SK-N-SH (cell line): ENCODE measurements around the gene ATF6. TPM values are rescaled to one million over a fixed set of nuclear protein-coding genes. Genes with fewer than 3 reads are reported as not detected.

Experiments used
- CTCF ChIA-PET: fragments of 300-600, 350-600 bp; formaldehyde crosslinking; extraction: SDS; loops from one replicate; lab custom pipeline; 2021; lab: Yijun Ruan, JAX
- POLR2A ChIA-PET: fragments of 350-600 bp; sonication (Branson Sonifier 250); formaldehyde crosslinking; extraction: SDS; loops from one replicate; lab custom pipeline; 2020; ENCODE audit warnings: antibody characterized with exemption, inconsistent platforms; lab: Yijun Ruan, JAX
- DNase-seq: peaks from one replicate; pipeline ENCODE4 v3.0.0; 2012
- H2AFZ ChIP-seq: fragments of 200-600 bp; sonication (generic); 2 replicates; pipeline ENCODE4 v1.8.1; 2016; ENCODE audit warnings: antibody characterized with exemption, mild to moderate bottlenecking, low read depth
- H3F3A ChIP-seq: fragments of 200-600 bp; sonication (generic); replicated peaks from 2 replicates; pipeline ENCODE3; 2016; ENCODE audit warnings: antibody characterized with exemption, mild to moderate bottlenecking; ENCODE audit not compliant: insufficient read depth
- H3K27ac ChIP-seq, 2 experiments: fragments of 200-500 bp in 1 of 2; fragments of 200-600 bp in 1 of 2; sonication (Bioruptor generic) in 1 of 2; sonication (generic), shearing (Covaris generic) in 1 of 2; 2 replicates each; pipeline versions ENCODE4 v1.5.1 to v1.6.1; 2014 to 2016; ENCODE audit warnings: low read depth in 2 of 2, inconsistent platforms in 1 of 2, low read length in 1 of 2, mild to moderate bottlenecking in 1 of 2, mixed read lengths in 1 of 2
- H3K27me3 ChIP-seq: fragments of 200-600 bp; sonication (generic), shearing (Covaris generic); 2 replicates; pipeline ENCODE4 v1.6.1; 2016; ENCODE audit warnings: mixed run types; ENCODE audit not compliant: insufficient read depth
- H3K36me3 ChIP-seq, 2 experiments: fragments of 200-500 bp in 1 of 2; fragments of 200-600 bp in 1 of 2; sonication (Bioruptor generic) in 1 of 2; sonication (generic) in 1 of 2; replicated peaks in 1 of 2; 2 replicates each; pipeline versions ENCODE3 to v1.5.1; 2014 to 2016; ENCODE audit warnings: low read length in 1 of 2, mild to moderate bottlenecking in 1 of 2; ENCODE audit not compliant: insufficient read depth in 2 of 2, control insufficient read depth in 1 of 2
- H3K4me1 ChIP-seq, 2 experiments: fragments of 200-500 bp in 1 of 2; fragments of 200-600 bp in 1 of 2; sonication (Bioruptor generic) in 1 of 2; sonication (generic), shearing (Covaris generic) in 1 of 2; 2 replicates each; pipeline versions ENCODE4 v1.5.1 to v1.6.1; 2014 to 2016; ENCODE audit warnings: low read depth in 1 of 2, low read length in 1 of 2, mixed run types in 1 of 2; ENCODE audit not compliant: insufficient read depth in 2 of 2, control insufficient read depth in 1 of 2
- H3K4me2 ChIP-seq: fragments of 200-600 bp; sonication (generic), shearing (Covaris generic); 2 replicates; pipeline ENCODE4 v1.6.1; 2017; ENCODE audit warnings: mixed run types
- H3K4me3 ChIP-seq, 2 experiments: fragments of 200-500 bp in 1 of 2; fragments of 200-600 bp in 1 of 2; sonication (Bioruptor generic) in 1 of 2; sonication (generic), shearing (Covaris generic) in 1 of 2; 2 replicates each; pipeline versions ENCODE4 v1.5.1 to v1.8.1; 2014 to 2016; ENCODE audit warnings: low read depth in 2 of 2, inconsistent platforms in 1 of 2, low read length in 1 of 2, mild to moderate bottlenecking in 1 of 2, mixed read lengths in 1 of 2, moderate library complexity in 1 of 2
- H3K79me2 ChIP-seq: fragments of 200-600 bp; sonication (generic); 2 replicates; pipeline ENCODE4 v1.8.1; 2017; ENCODE audit warnings: mild to moderate bottlenecking; ENCODE audit not compliant: insufficient read depth
- H3K9ac ChIP-seq: fragments of 200-600 bp; sonication (generic); 2 replicates; pipeline ENCODE4 v1.6.1; 2017; ENCODE audit warnings: mixed run types
- H3K9me2 ChIP-seq: fragments of 200-600 bp; sonication (generic); 2 replicates; pipeline ENCODE4 v1.6.1; 2017; ENCODE audit warnings: mixed run types
- H3K9me3 ChIP-seq: fragments of 200-600 bp; sonication (generic); 2 replicates; pipeline ENCODE4 v1.6.1; 2017; ENCODE audit warnings: mixed run types, mild to moderate bottlenecking, moderate library complexity
- H4K20me1 ChIP-seq: fragments of 200-600 bp; sonication (generic); 2 replicates; pipeline ENCODE4 v1.6.1; 2017; ENCODE audit warnings: mild to moderate bottlenecking, mixed run types; ENCODE audit not compliant: insufficient read depth
- CHD2 ChIP-seq: fragments of 150-350 bp; IDR thresholded peaks from 2 replicates; pipeline ENCODE4 v1.6.1; 2018; ENCODE audit warnings: low read length; ENCODE audit not compliant: partially characterized antibody
- EP300 ChIP-seq, 2 experiments: IDR thresholded peaks; 2 replicates each; pipeline versions ENCODE4 v1.4.0 to v1.6.1; 2012; ENCODE audit warnings: borderline replicate concordance in 1 of 2, low read depth in 1 of 2, low read length in 1 of 2
- FOXJ3 ChIP-seq: sonication (generic); formaldehyde crosslinking; IDR thresholded peaks from 2 replicates; pipeline ENCODE4 v1.5.1; 2020; ENCODE audit warnings: mild to moderate bottlenecking, missing genetic modification reagents
- FOXM1 ChIP-seq: IDR thresholded peaks from 2 replicates; pipeline ENCODE4 v1.4.0; 2012; ENCODE audit warnings: low read depth, mild to moderate bottlenecking
- GABPA ChIP-seq: IDR thresholded peaks from 2 replicates; pipeline ENCODE4 v1.4.0; 2012; ENCODE audit warnings: low read depth, mild to moderate bottlenecking
- GATA2 ChIP-seq: sonication (generic); formaldehyde crosslinking; IDR thresholded peaks from 2 replicates; pipeline ENCODE4 v1.5.0; 2020; ENCODE audit warnings: mild to moderate bottlenecking, missing genetic modification reagents
- JUND ChIP-seq: IDR thresholded peaks from 2 replicates; pipeline ENCODE4 v1.4.0; 2012
- MEF2A ChIP-seq: IDR thresholded peaks from 2 replicates; pipeline ENCODE4 v1.4.0; 2012; ENCODE audit warnings: low read depth, borderline replicate concordance
- MXI1 ChIP-seq: IDR thresholded peaks from 2 replicates; pipeline ENCODE4 v1.6.1; 2012; ENCODE audit warnings: mild to moderate bottlenecking, low read depth, low read length, improper control_type of control experiment
- RFX5 ChIP-seq: IDR thresholded peaks from 2 replicates; pipeline ENCODE4 v1.6.1; 2012; ENCODE audit warnings: mild to moderate bottlenecking, improper control_type of control experiment, low read length
- RXRA ChIP-seq: IDR thresholded peaks from 2 replicates; pipeline ENCODE4 v1.4.0; 2012; ENCODE audit warnings: low read depth, mild to moderate bottlenecking, borderline replicate concordance
- SMC3 ChIP-seq: IDR thresholded peaks from 2 replicates; pipeline ENCODE4 v1.6.1; 2012; ENCODE audit warnings: low read depth, low read length, improper control_type of control experiment
- TAF1 ChIP-seq: IDR thresholded peaks from 2 replicates; pipeline ENCODE4 v1.6.1; 2012; ENCODE audit warnings: low read depth, mild to moderate bottlenecking, low read length, moderate library complexity, borderline replicate concordance
- TCF12 ChIP-seq: IDR thresholded peaks from 2 replicates; pipeline ENCODE4 v1.4.0; 2012
- WGBS: methylation state at CpG from one replicate; pipeline ENCODE4 v1.1.6; 2017; ENCODE audit warnings: low lambda C conversion rate; 5-methylcytosine and 5-hydroxymethylcytosine counted together
- polyA plus RNA-seq, 3 experiments: library from polyadenylated mRNA; depleted of rRNA; stranded (reverse); fragments of >200 nt; gene quantifications; 2 replicates each; pipeline ENCODE4 v1.2.3, GENCODE V29; 2012
- TF ChIP-seq, protein P1 (sequence below): IDR thresholded peaks from 2 replicates; pipeline ENCODE4 v1.6.1; 2012; ENCODE audit warnings: mild to moderate bottlenecking, low read depth, low read length, moderate library complexity
- TF ChIP-seq, protein P2 (sequence below): IDR thresholded peaks from 2 replicates; pipeline ENCODE4; 2012
- TF ChIP-seq, protein P3 (sequence below): IDR thresholded peaks from 2 replicates; pipeline ENCODE4 v1.4.0; 2012; ENCODE audit warnings: low read depth
- TF ChIP-seq, protein P4 (sequence below): IDR thresholded peaks from 2 replicates; pipeline ENCODE4 v1.4.0; 2012; ENCODE audit warnings: low read depth, borderline replicate concordance
- TF ChIP-seq, protein P5 (sequence below): fragments of 150-350 bp; IDR thresholded peaks from 2 replicates; pipeline ENCODE4 v1.6.1; 2017; ENCODE audit warnings: antibody characterized with exemption, low read length, low read depth, borderline replicate concordance
- TF ChIP-seq, protein P6 (sequence below): IDR thresholded peaks from 2 replicates; pipeline ENCODE4 v1.4.0; 2012; ENCODE audit warnings: low read depth, borderline replicate concordance

The ATF6 gene
- polyA plus RNA-seq, 1 of the 3 experiments (the other 2 are of a cell fraction) = 8.8 TPM

DNA sequence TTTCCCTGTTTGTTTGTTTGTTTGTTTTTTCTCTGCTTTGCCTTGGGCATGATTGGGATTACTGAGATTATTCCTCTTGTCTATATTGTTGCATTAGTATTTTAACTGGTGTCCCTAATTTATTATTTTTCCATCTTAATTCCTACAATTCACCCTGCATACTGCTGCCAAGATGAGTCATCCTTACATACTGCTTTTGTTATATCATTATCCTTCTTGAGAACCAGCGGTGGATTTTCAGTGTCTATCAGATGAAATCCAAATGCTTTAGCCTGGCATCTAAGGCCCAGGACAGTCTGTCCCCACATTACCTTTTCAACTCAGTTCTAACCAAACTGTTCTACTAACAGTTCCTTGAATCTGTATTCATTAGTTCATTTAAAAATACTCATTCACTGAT lies 155.9 kb downstream of the ATF6 start (continued):
- TF ChIP-seq, protein P1, sequence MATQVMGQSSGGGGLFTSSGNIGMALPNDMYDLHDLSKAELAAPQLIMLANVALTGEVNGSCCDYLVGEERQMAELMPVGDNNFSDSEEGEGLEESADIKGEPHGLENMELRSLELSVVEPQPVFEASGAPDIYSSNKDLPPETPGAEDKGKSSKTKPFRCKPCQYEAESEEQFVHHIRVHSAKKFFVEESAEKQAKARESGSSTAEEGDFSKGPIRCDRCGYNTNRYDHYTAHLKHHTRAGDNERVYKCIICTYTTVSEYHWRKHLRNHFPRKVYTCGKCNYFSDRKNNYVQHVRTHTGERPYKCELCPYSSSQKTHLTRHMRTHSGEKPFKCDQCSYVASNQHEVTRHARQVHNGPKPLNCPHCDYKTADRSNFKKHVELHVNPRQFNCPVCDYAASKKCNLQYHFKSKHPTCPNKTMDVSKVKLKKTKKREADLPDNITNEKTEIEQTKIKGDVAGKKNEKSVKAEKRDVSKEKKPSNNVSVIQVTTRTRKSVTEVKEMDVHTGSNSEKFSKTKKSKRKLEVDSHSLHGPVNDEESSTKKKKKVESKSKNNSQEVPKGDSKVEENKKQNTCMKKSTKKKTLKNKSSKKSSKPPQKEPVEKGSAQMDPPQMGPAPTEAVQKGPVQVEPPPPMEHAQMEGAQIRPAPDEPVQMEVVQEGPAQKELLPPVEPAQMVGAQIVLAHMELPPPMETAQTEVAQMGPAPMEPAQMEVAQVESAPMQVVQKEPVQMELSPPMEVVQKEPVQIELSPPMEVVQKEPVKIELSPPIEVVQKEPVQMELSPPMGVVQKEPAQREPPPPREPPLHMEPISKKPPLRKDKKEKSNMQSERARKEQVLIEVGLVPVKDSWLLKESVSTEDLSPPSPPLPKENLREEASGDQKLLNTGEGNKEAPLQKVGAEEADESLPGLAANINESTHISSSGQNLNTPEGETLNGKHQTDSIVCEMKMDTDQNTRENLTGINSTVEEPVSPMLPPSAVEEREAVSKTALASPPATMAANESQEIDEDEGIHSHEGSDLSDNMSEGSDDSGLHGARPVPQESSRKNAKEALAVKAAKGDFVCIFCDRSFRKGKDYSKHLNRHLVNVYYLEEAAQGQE = no peak
- TF ChIP-seq, protein P2, sequence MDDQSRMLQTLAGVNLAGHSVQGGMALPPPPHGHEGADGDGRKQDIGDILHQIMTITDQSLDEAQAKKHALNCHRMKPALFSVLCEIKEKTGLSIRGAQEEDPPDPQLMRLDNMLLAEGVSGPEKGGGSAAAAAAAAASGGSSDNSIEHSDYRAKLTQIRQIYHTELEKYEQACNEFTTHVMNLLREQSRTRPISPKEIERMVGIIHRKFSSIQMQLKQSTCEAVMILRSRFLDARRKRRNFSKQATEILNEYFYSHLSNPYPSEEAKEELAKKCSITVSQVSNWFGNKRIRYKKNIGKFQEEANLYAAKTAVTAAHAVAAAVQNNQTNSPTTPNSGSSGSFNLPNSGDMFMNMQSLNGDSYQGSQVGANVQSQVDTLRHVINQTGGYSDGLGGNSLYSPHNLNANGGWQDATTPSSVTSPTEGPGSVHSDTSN = peak; percentile 60
- TF ChIP-seq SMC3 (0 out of 2 replicates have a peak, but pooled peaks have one; percentile 2), MEF2A (0 out of 2 replicates have a peak, but pooled peaks have one; percentile 67), GATA2 (CRISPR knock-in tag) (no peak), TAF1 (no peak), TCF12 (peak; percentile 88), GABPA (no peak)
- TF ChIP-seq, protein P3, sequence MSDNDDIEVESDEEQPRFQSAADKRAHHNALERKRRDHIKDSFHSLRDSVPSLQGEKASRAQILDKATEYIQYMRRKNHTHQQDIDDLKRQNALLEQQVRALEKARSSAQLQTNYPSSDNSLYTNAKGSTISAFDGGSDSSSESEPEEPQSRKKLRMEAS = peak; percentile 46; the same call in 1 of the 2 replicates
- TF ChIP-seq, protein P4, sequence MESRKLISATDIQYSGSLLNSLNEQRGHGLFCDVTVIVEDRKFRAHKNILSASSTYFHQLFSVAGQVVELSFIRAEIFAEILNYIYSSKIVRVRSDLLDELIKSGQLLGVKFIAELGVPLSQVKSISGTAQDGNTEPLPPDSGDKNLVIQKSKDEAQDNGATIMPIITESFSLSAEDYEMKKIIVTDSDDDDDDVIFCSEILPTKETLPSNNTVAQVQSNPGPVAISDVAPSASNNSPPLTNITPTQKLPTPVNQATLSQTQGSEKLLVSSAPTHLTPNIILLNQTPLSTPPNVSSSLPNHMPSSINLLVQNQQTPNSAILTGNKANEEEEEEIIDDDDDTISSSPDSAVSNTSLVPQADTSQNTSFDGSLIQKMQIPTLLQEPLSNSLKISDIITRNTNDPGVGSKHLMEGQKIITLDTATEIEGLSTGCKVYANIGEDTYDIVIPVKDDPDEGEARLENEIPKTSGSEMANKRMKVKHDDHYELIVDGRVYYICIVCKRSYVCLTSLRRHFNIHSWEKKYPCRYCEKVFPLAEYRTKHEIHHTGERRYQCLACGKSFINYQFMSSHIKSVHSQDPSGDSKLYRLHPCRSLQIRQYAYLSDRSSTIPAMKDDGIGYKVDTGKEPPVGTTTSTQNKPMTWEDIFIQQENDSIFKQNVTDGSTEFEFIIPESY = no peak

DNA sequence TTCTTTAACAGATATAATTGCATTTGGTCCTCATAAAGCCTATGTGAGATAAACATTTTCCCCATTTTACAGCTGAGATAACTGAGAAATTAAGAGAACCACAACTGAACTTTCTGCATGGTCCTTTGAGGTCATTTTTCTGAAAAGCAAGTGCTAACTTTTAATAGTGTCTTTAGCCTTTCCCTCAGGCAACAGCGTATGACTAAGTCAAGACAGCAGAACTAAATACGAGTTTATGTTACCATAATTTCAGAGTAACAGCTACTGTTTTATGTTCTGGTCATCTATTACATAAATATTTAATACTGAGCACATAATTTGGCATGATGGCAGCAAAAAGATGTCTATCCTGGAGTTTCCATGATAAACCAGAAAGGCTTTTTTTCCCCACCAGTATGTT lies 161.9 kb downstream of the ATF6 start:
- Histone ChIP-seq H3K27me3 (no peaks in the 10 kb centered on the region), H3K4me2 (no peak overlapping the region), H3K79me2 (no peaks in the 10 kb centered on the region), H3K9me2 (no peaks in the 10 kb centered on the region), H3K9me3 (no peaks in the 10 kb centered on the region), H3K27ac (peak overlapping the region in 1 of 2 experiments; percentile 97; a peak in 1 of 4 replicates), H2AFZ (no peak overlapping the region), H4K20me1 (no peaks in the 10 kb centered on the region), H3F3A (peaks cover 20% of the 10 kb centered on the region), H3K4me3 (no peak overlapping the region), H3K4me1 (peaks cover 5 to 20% of the 10 kb centered on the region in 2 experiments), H3K9ac (no peak overlapping the region), H3K36me3 (peaks cover 0 to 2% of the 10 kb centered on the region in 2 experiments)
- DNase-seq = no peak
- CTCF ChIA-PET = interaction anchor here (0.7 kb wide), 1 partner anchor 96 kb away, joined by 3 read pairs; the partner anchor contains the start of gene OLFML2B
- POLR2A ChIA-PET = no interaction called here
- whole genome bisulfite sequencing = 90% methylated on average over 2 of the region's 2 CpGs
- TF ChIP-seq MXI1 (no peak), FOXM1 (no peak), FOXJ3 (CRISPR knock-in tag) (no peak), EP300 (IDR thresholded peaks at IDR 0.05; ENCODE audit: borderline replicate concordance in 1 of 2, low read depth in 1 of 2, low read length in 1 of 2) (no peak), JUND (no peak), RFX5 (no peak), CHD2 (no peak), RXRA (no peak)
- TF ChIP-seq, protein P5, sequence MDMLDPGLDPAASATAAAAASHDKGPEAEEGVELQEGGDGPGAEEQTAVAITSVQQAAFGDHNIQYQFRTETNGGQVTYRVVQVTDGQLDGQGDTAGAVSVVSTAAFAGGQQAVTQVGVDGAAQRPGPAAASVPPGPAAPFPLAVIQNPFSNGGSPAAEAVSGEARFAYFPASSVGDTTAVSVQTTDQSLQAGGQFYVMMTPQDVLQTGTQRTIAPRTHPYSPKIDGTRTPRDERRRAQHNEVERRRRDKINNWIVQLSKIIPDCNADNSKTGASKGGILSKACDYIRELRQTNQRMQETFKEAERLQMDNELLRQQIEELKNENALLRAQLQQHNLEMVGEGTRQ = no peak
- TF ChIP-seq, protein P6, sequence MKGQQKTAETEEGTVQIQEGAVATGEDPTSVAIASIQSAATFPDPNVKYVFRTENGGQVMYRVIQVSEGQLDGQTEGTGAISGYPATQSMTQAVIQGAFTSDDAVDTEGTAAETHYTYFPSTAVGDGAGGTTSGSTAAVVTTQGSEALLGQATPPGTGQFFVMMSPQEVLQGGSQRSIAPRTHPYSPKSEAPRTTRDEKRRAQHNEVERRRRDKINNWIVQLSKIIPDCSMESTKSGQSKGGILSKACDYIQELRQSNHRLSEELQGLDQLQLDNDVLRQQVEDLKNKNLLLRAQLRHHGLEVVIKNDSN = no peak
